Endothelial cell of umbilical vein (primary cell): ENCODE results near the gene CD226. TPM values are rescaled to one million over a fixed set of nuclear protein-coding genes. Genes with fewer than 3 reads are reported as not detected.

Source experiments
- BruUV-seq: library from RNA; stranded (reverse); fragments of 400-500 nt; replicated peaks from 2 replicates; lab custom pipeline; 2021; lab: Mats Ljungman, UMichigan
- CTCF ChIA-PET: fragments of 300-600, 350-600 bp; sonication (Branson Sonifier 250); formaldehyde crosslinking; loops from one replicate; lab custom pipeline; 2021; ENCODE audit warnings: antibody characterized with exemption, inconsistent platforms; lab: Charles Lee
- POLR2A ChIA-PET: fragments of 300-600, 350-600 bp; sonication (Branson Sonifier 250); formaldehyde crosslinking; loops from one replicate; lab custom pipeline; 2021; ENCODE audit warnings: antibody characterized with exemption, inconsistent platforms; lab: Charles Lee
- DNase-seq: peaks from one replicate; pipeline ENCODE4 v3.0.0-alpha.2; 2011; ENCODE audit warnings: low read depth, low spot score
- FAIRE-seq: peaks from 2 replicates; lab custom pipeline; 2011; peaks lifted over from hg19 to GRCh38; lab: Jason Lieb, UNC
- H2AFZ ChIP-seq: 2 replicates; pipeline ENCODE4 v1.6.0; 2012; ENCODE audit warnings: low read depth, low read length, control low read depth, inconsistent platforms
- H3K27ac ChIP-seq: 2 replicates; pipeline ENCODE4 v1.5.1; 2011; ENCODE audit warnings: low read depth, mild to moderate bottlenecking, control low read depth, low read length, moderate library complexity; ENCODE audit not compliant: insufficient read depth
- H3K27me3 ChIP-seq, 2 experiments: 2 replicates each; pipeline versions ENCODE4 v1.6.0 to v1.6.1; 2011; ENCODE audit warnings: low read length in 2 of 2, mixed read lengths in 1 of 2; ENCODE audit not compliant: control insufficient read depth in 2 of 2, insufficient read depth in 2 of 2
- H3K36me3 ChIP-seq, 2 experiments: 2 replicates in 1 of 2; 3 replicates in 1 of 2; pipeline ENCODE4 v1.5.1; 2011; ENCODE audit warnings: low read length in 2 of 2, mild to moderate bottlenecking in 1 of 2, moderate library complexity in 1 of 2; ENCODE audit not compliant: control insufficient read depth in 2 of 2, insufficient read depth in 2 of 2; ENCODE audit errors: extremely low read depth in 1 of 2
- H3K4me1 ChIP-seq: 3 replicates; pipeline ENCODE4 v1.5.1; 2011; ENCODE audit warnings: mild to moderate bottlenecking, low read length; ENCODE audit not compliant: control insufficient read depth, insufficient read depth; ENCODE audit errors: extremely low read depth
- H3K4me2 ChIP-seq: 2 replicates; pipeline ENCODE4 v1.6.1; 2011; ENCODE audit warnings: low read length, control low read depth, mixed read lengths; ENCODE audit not compliant: insufficient read depth
- H3K4me3 ChIP-seq, 3 experiments: fragments of 200-600 bp in 1 of 3; sonication (generic), shearing (Covaris generic) in 1 of 3; replicated peaks in 1 of 3; 2 replicates each; pipeline ENCODE4 v1.5.1; 2011 to 2016; ENCODE audit warnings: control low read depth in 3 of 3, low read length in 3 of 3, mild to moderate bottlenecking in 2 of 3, inconsistent platforms in 1 of 3, low read depth in 1 of 3, moderate library complexity in 1 of 3; ENCODE audit not compliant: insufficient read depth in 1 of 3
- H3K79me2 ChIP-seq: 2 replicates; pipeline ENCODE4 v1.6.0; 2012; ENCODE audit warnings: low read length, inconsistent platforms; ENCODE audit not compliant: control insufficient read depth, insufficient read depth
- H3K9ac ChIP-seq: replicated peaks from 2 replicates; pipeline ENCODE3; 2011; ENCODE audit warnings: low read length, control low read depth; ENCODE audit not compliant: insufficient read depth; ENCODE audit errors: extremely low read depth
- H3K9me1 ChIP-seq: replicated peaks from 3 replicates; pipeline ENCODE4 v1.6.0; 2011; ENCODE audit warnings: mild to moderate bottlenecking, low read length; ENCODE audit not compliant: control insufficient read depth, insufficient read depth; ENCODE audit errors: extremely low read depth
- H3K9me3 ChIP-seq: replicated peaks from 2 replicates; pipeline ENCODE4 v1.5.1; 2012; ENCODE audit warnings: low read length, inconsistent platforms; ENCODE audit not compliant: control insufficient read depth, insufficient read depth
- H4K20me1 ChIP-seq: replicated peaks from 2 replicates; pipeline ENCODE3; 2011; ENCODE audit warnings: mild to moderate bottlenecking, low read length; ENCODE audit not compliant: control insufficient read depth, insufficient read depth; ENCODE audit errors: extremely low read depth
- EZH2 ChIP-seq: IDR thresholded peaks from 2 replicates; pipeline ENCODE4 v1.6.1; 2012; ENCODE audit warnings: borderline replicate concordance, low read depth, mild to moderate bottlenecking, moderate library complexity, low read length, inconsistent platforms; ENCODE audit not compliant: severe bottlenecking
- FOS ChIP-seq: IDR thresholded peaks from 2 replicates; pipeline ENCODE4 v1.6.1; 2011; ENCODE audit warnings: mild to moderate bottlenecking, low read length, moderate library complexity, borderline replicate concordance; ENCODE audit not compliant: insufficient read depth
- GATA2 ChIP-seq: IDR thresholded peaks from 2 replicates; pipeline ENCODE4 v1.7.0; 2011; ENCODE audit warnings: low read depth, mild to moderate bottlenecking, moderate library complexity, mixed read lengths, low read length; ENCODE audit not compliant: insufficient read length, insufficient read depth
- JUN ChIP-seq: IDR thresholded peaks from 2 replicates; pipeline ENCODE4 v1.6.1; 2011; ENCODE audit warnings: borderline replicate concordance, low read depth; ENCODE audit not compliant: insufficient read length, insufficient read depth
- MYC ChIP-seq: IDR thresholded peaks from one replicate; pipeline ENCODE4 v1.6.1; 2011; ENCODE audit warnings: mild to moderate bottlenecking, low read depth, low read length
- POLR2A ChIP-seq: IDR thresholded peaks from 2 replicates; pipeline ENCODE4 v1.6.1; 2012; ENCODE audit warnings: low read depth, mild to moderate bottlenecking, control low read depth, low read length
- POLR2AphosphoS5 ChIP-seq: IDR thresholded peaks from 2 replicates; pipeline ENCODE4 v1.6.1; 2012; ENCODE audit warnings: low read depth, mild to moderate bottlenecking, control low read depth, low read length, moderate library complexity; ENCODE audit not compliant: insufficient read depth
- dilution Hi-C: fragments of 300-500 bp; cut with MboI; formaldehyde crosslinking; loops from one replicate; pipeline ENCODE4 v1.15.0; 2019; ENCODE audit warnings: low sequenced_read_pairs; ENCODE audit not compliant: extremely low pct_ligation_motif_present
- intact Hi-C: fragments of 100-400 bp; cut with micrococcal nuclease; formaldehyde crosslinking; loops from one replicate; pipeline ENCODE4 v1.10.0; 2022
- polyA plus RNA-seq, 4 experiments: library from polyadenylated mRNA; depleted of rRNA in 3 of 4; stranded (reverse) in 3 of 4; unstranded in 1 of 4; fragments of >200 nt; gene quantifications; 2 replicates each; pipeline versions ENCODE4 v1.2.1 to v1.2.3, GENCODE V29; 2011 to 2012; ENCODE audit warnings: missing spikeins in 1 of 4
- total RNA-seq: library from RNA; stranded (reverse); gene quantifications from 2 replicates; pipeline ENCODE4 v1.2.3, GENCODE V29; 2021
- TF ChIP-seq, protein P1 (sequence below), 2 donors: IDR thresholded peaks; 1 replicate in 1 of 2; 2 replicates in 1 of 2; pipeline ENCODE4 v1.5.1; 2011; ENCODE audit warnings: low read length in 2 of 2, mild to moderate bottlenecking in 2 of 2, moderate library complexity in 2 of 2, control low read depth in 1 of 2, inconsistent platforms in 1 of 2, low read depth in 1 of 2; ENCODE audit not compliant: insufficient read depth in 1 of 2; ENCODE audit errors: extremely low read depth in 1 of 2
- TF ChIP-seq, protein P2 (sequence below): IDR thresholded peaks from 2 replicates; pipeline ENCODE4 v1.6.1; 2011; ENCODE audit not compliant: insufficient read depth, insufficient read length

CD226 gene
- total and polyA plus RNA-seq, 2 donors (not counting 3 experiments of a cell fraction or from before 2014, with no cell fraction given) = 0.20 TPM; not detected in 1

DNA sequence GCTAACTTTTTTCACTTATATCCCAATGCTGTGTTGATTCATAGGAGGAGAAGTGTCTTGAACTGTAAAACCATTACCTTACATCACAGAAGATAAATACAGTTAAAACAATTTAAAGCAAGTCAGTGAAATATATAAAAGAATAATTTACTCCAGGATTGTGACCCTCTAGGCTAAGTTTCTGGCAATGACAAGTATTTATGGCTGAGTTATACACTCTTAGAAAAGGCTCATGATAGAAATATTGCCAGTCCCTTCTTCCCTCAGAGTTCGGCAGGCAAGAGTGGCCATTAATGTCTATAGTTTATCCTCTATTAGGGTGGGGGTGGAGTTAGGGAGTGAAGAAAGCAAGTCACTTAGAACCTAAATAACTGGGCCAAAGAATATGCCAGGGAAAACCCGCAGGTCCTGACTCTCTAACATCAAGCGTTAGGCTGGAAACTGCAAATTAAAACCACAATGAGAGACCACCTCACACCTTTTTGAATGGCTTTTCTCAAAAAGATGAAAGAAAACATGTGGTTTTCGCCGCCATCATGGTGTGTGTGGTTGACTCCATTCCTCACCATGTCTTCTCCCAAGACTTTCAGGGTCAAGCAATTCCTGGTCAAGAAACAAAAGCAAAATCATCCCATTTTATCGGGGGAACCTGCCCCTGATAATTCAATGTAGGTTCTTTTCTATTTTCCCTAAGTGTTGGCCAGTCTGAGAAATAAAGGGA, 69.3 kb downstream of the CD226 start:
- H4K20me1 ChIP-seq = no peaks in the 10 kb centered on the region
- no peaks in the 10 kb centered on the region for H3K36me3 ChIP-seq
- CTCF ChIA-PET = no interaction called here
- POLR2A ChIA-PET = no interaction called here
- H3K9me3 ChIP-seq = no peaks in the 10 kb centered on the region
- no peaks in the 10 kb centered on the region for H3K27me3 ChIP-seq
- dilution Hi-C loops (no loop called here), intact Hi-C loops (no loop called here)
- H3K27ac ChIP-seq = no peak overlapping the region
- H2AFZ ChIP-seq = no peak overlapping the region
- no peaks in the 10 kb centered on the region for H3K79me2 ChIP-seq
- DNase-seq (no peak), FAIRE-seq (no peak)
- no peak for TF ChIP-seq FOS
- H3K9me1 ChIP-seq = no peaks in the 10 kb centered on the region
- no TSS peak for BruUV-seq
- no peaks in the 10 kb centered on the region for H3K4me1 ChIP-seq
- no peak overlapping the region for H3K4me2 ChIP-seq
- no peak overlapping the region for H3K4me3 ChIP-seq
- H3K9ac ChIP-seq = no peak overlapping the region

GRCh38 chr18:69876490-69876889, 71.2 kb downstream of the CD226 start:
- no peaks in the 10 kb centered on the region for H3K79me2 ChIP-seq
- H3K9me3 ChIP-seq = no peaks in the 10 kb centered on the region
- H3K4me2 ChIP-seq = no peak overlapping the region
- dilution Hi-C loops (no loop called here), intact Hi-C loops (no loop called here)
- no peaks in the 10 kb centered on the region for H3K9me1 ChIP-seq
- ChIA-PET POLR2A (no interaction called here), CTCF (interaction anchor here (0.7 kb wide), 1 partner anchor 13 kb away, joined by 3 read pairs; no protein-coding TSS in a partner anchor)
- no peak overlapping the region for H3K4me3 ChIP-seq
- H4K20me1 ChIP-seq = no peaks in the 10 kb centered on the region
- H3K9ac ChIP-seq = no peak overlapping the region
- no peak overlapping the region for H3K27ac ChIP-seq
- H3K27me3 ChIP-seq = no peaks in the 10 kb centered on the region
- no peaks in the 10 kb centered on the region for H3K36me3 ChIP-seq
- DNase-seq (no peak), FAIRE-seq (no peak)
- no peaks in the 10 kb centered on the region for H3K4me1 ChIP-seq
- H2AFZ ChIP-seq = no peak overlapping the region
- TF ChIP-seq, protein P1, sequence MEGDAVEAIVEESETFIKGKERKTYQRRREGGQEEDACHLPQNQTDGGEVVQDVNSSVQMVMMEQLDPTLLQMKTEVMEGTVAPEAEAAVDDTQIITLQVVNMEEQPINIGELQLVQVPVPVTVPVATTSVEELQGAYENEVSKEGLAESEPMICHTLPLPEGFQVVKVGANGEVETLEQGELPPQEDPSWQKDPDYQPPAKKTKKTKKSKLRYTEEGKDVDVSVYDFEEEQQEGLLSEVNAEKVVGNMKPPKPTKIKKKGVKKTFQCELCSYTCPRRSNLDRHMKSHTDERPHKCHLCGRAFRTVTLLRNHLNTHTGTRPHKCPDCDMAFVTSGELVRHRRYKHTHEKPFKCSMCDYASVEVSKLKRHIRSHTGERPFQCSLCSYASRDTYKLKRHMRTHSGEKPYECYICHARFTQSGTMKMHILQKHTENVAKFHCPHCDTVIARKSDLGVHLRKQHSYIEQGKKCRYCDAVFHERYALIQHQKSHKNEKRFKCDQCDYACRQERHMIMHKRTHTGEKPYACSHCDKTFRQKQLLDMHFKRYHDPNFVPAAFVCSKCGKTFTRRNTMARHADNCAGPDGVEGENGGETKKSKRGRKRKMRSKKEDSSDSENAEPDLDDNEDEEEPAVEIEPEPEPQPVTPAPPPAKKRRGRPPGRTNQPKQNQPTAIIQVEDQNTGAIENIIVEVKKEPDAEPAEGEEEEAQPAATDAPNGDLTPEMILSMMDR (IDR thresholded peaks at IDR 0.05; ENCODE audit: extremely low read depth in 1 of 2, insufficient read depth in 1 of 2, low read depth in 1 of 2, low read length in 2 of 2) = no peak
- TF ChIP-seq, protein P2, sequence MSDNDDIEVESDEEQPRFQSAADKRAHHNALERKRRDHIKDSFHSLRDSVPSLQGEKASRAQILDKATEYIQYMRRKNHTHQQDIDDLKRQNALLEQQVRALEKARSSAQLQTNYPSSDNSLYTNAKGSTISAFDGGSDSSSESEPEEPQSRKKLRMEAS = no peak
- no peak for TF ChIP-seq EZH2
- no peak for TF ChIP-seq POLR2AphosphoS5
- no peak for TF ChIP-seq JUN
- no peak for TF ChIP-seq GATA2
- no peak for TF ChIP-seq FOS
- TF ChIP-seq MYC = no peak
- no peak for TF ChIP-seq POLR2A
- BruUV-seq = no TSS peak
